Large intestine (tissue), 12 donors: Measurements from ENCODE around the gene APEX1. TPM values are rescaled to one million over a fixed set of nuclear protein-coding genes. Genes with fewer than 3 reads are reported as not detected.

Source experiments
- DNase-seq, 2 donors: peaks; one replicate each; pipeline versions ENCODE4 v3.0.0 to v3.0.0-alpha.2; 2013
- H3K27ac ChIP-seq: one replicate; pipeline ENCODE4 v1.5.1; 2013; ENCODE audit warnings: low read length
- H3K27me3 ChIP-seq: 2 replicates; pipeline ENCODE4 v1.6.1; 2013; ENCODE audit warnings: low read length; ENCODE audit not compliant: control insufficient read depth, insufficient read depth
- H3K36me3 ChIP-seq: 2 replicates; pipeline ENCODE4 v1.6.1; 2013; ENCODE audit warnings: low read length; ENCODE audit not compliant: control insufficient read depth, insufficient read depth
- H3K4me1 ChIP-seq: one replicate; pipeline ENCODE4 v1.6.1; 2013; ENCODE audit warnings: low read length; ENCODE audit not compliant: control insufficient read depth, insufficient read depth
- H3K4me3 ChIP-seq: one replicate; pipeline ENCODE4 v1.5.1; 2013; ENCODE audit warnings: low read length
- H3K9me3 ChIP-seq: one replicate; pipeline ENCODE4 v1.6.1; 2013; ENCODE audit warnings: mild to moderate bottlenecking, low read depth, low read length, moderate library complexity; ENCODE audit not compliant: control insufficient read depth
- WGBS: methylation state at CpG from one replicate; pipeline ENCODE4 v1.1.5; 2013; ENCODE audit warnings: low lambda C conversion rate; ENCODE audit not compliant: insufficient coverage; 5-methylcytosine and 5-hydroxymethylcytosine counted together
- long read RNA-seq, 11 donors: transcript quantifications; one replicate each; lab custom pipeline, GENCODE V29; 2026
- polyA plus RNA-seq: library from polyadenylated mRNA; unstranded; fragments of 120-200 nt; gene quantifications from one replicate; pipeline ENCODE4 v1.2.1, GENCODE V29; 2013

Gene APEX1
- 218 TPM for polyA plus RNA-seq
- long read RNA-seq, donor 1, transcript APEX1-210 (5 exons, 1,437 nt): minor isoform, 5 of 60 reads
- long read RNA-seq, donor 1, transcript APEX1-216 (3 exons, 1,803 nt): minor isoform, 10 of 60 reads
- long read RNA-seq, donor 1, transcript APEX1-201 (5 exons, 1,484 nt): major isoform, 35 of 60 reads
- long read RNA-seq, donor 1, transcript APEX1-205 (4 exons, 1,603 nt): minor isoform, 6 of 60 reads
- long read RNA-seq, donor 1, partial matches to known transcripts: 0 of 60 reads
- long read RNA-seq, donor 1, other reads (novel, unspliced or antisense): 0 of 60 reads
- long read RNA-seq, donor 2, transcript APEX1-201 (5 exons, 1,484 nt): major isoform, 69 of 117 reads
- long read RNA-seq, donor 2, transcript APEX1-216 (3 exons, 1,803 nt): minor isoform, 6 of 117 reads
- long read RNA-seq, donor 2, transcript APEX1-210 (5 exons, 1,437 nt): minor isoform, 20 of 117 reads
- long read RNA-seq, donor 2, transcript APEX1-205 (4 exons, 1,603 nt): minor isoform, 12 of 117 reads
- long read RNA-seq, donor 2, partial matches to known transcripts: 5 of 117 reads
- long read RNA-seq, donor 2, other reads (novel, unspliced or antisense): 0 of 117 reads
- long read RNA-seq, donor 3: 0 reads
- long read RNA-seq, donor 4, transcript APEX1-201 (5 exons, 1,484 nt): major isoform, 6 of 12 reads
- long read RNA-seq, donor 4, partial matches to known transcripts: 0 of 12 reads
- long read RNA-seq, donor 4, other reads (novel, unspliced or antisense): 0 of 12 reads
- long read RNA-seq, donor 5, transcript APEX1-210 (5 exons, 1,437 nt): minor isoform, 11 of 48 reads
- long read RNA-seq, donor 5, transcript APEX1-201 (5 exons, 1,484 nt): major isoform, 19 of 48 reads
- long read RNA-seq, donor 5, transcript APEX1-205 (4 exons, 1,603 nt): minor isoform, 5 of 48 reads
- long read RNA-seq, donor 5, partial matches to known transcripts: 0 of 48 reads
- long read RNA-seq, donor 5, other reads (novel, unspliced or antisense): 0 of 48 reads
- long read RNA-seq, donor 6, transcript APEX1-205 (4 exons, 1,603 nt): minor isoform, 12 of 108 reads
- long read RNA-seq, donor 6, transcript APEX1-216 (3 exons, 1,803 nt): minor isoform, 9 of 108 reads
- long read RNA-seq, donor 6, transcript APEX1-201 (5 exons, 1,484 nt): major isoform, 48 of 108 reads
- long read RNA-seq, donor 6, transcript APEX1-210 (5 exons, 1,437 nt): minor isoform, 19 of 108 reads
- long read RNA-seq, donor 6, partial matches to known transcripts: 13 of 108 reads
- long read RNA-seq, donor 6, other reads (novel, unspliced or antisense): 0 of 108 reads
- long read RNA-seq, donor 7, transcript APEX1-210 (5 exons, 1,437 nt): minor isoform, 10 of 66 reads
- long read RNA-seq, donor 7, transcript APEX1-201 (5 exons, 1,484 nt): major isoform, 21 of 66 reads
- long read RNA-seq, donor 7, transcript APEX1-216 (3 exons, 1,803 nt): minor isoform, 5 of 66 reads
- long read RNA-seq, donor 7, transcript APEX1-205 (4 exons, 1,603 nt): minor isoform, 7 of 66 reads
- long read RNA-seq, donor 7, partial matches to known transcripts: 21 of 66 reads
- long read RNA-seq, donor 7, other reads (novel, unspliced or antisense): 0 of 66 reads
- long read RNA-seq, donor 8, transcript APEX1-216 (3 exons, 1,803 nt): minor isoform, 6 of 154 reads
- long read RNA-seq, donor 8, transcript APEX1-205 (4 exons, 1,603 nt): minor isoform, 18 of 154 reads
- long read RNA-seq, donor 8, transcript APEX1-201 (5 exons, 1,484 nt): major isoform, 55 of 154 reads
- long read RNA-seq, donor 8, transcript APEX1-210 (5 exons, 1,437 nt): minor isoform, 8 of 154 reads
- long read RNA-seq, donor 8, partial matches to known transcripts: 61 of 154 reads
- long read RNA-seq, donor 8, other reads (novel, unspliced or antisense): 0 of 154 reads
- long read RNA-seq, donor 9, transcript APEX1-205 (4 exons, 1,603 nt): minor isoform, 18 of 143 reads
- long read RNA-seq, donor 9, transcript APEX1-202 (5 exons, 1,387 nt): minor isoform, 5 of 143 reads
- long read RNA-seq, donor 9, transcript APEX1-210 (5 exons, 1,437 nt): minor isoform, 17 of 143 reads
- long read RNA-seq, donor 9, transcript APEX1-201 (5 exons, 1,484 nt): major isoform, 63 of 143 reads
- long read RNA-seq, donor 9, partial matches to known transcripts: 36 of 143 reads
- long read RNA-seq, donor 9, other reads (novel, unspliced or antisense): 0 of 143 reads
- long read RNA-seq, donor 10, transcript APEX1-205 (4 exons, 1,603 nt): minor isoform, 14 of 114 reads
- long read RNA-seq, donor 10, transcript APEX1-210 (5 exons, 1,437 nt): minor isoform, 9 of 114 reads
- long read RNA-seq, donor 10, transcript APEX1-201 (5 exons, 1,484 nt): major isoform, 66 of 114 reads
- long read RNA-seq, donor 10, partial matches to known transcripts: 14 of 114 reads
- long read RNA-seq, donor 10, other reads (novel, unspliced or antisense): 0 of 114 reads
- long read RNA-seq, donor 11, transcript APEX1-205 (4 exons, 1,603 nt): minor isoform, 8 of 77 reads
- long read RNA-seq, donor 11, transcript APEX1-201 (5 exons, 1,484 nt): major isoform, 36 of 77 reads
- long read RNA-seq, donor 11, transcript APEX1-216 (3 exons, 1,803 nt): minor isoform, 7 of 77 reads
- long read RNA-seq, donor 11, transcript APEX1-210 (5 exons, 1,437 nt): minor isoform, 12 of 77 reads
- long read RNA-seq, donor 11, partial matches to known transcripts: 8 of 77 reads
- long read RNA-seq, donor 11, other reads (novel, unspliced or antisense): 0 of 77 reads

- Histone ChIP-seq H3K27me3 (no peaks in the 10 kb centered on the region), H3K27ac (peak within 1 kb of the TSS; percentile 94), H3K36me3 (peaks cover 57% of the 10 kb centered on the region), H3K9me3 (no peaks in the 10 kb centered on the region), H3K4me3 (peak within 1 kb of the TSS; percentile 74), H3K4me1 (peaks cover 6% of the 10 kb centered on the region)
- no CpG with 5 or more reads among the region's 56 CpGs for WGBS
- peak; percentile 99 for DNase-seq
Observed at GRCh38 chr14:20454516-20455354, at the start of gene APEX1, which contains the start of gene OSGEP. Gene APEX1, plus strand, starts transcription at chr14:20455226. Its CDS starts 420 bp downstream, at chr14:20455646. Gene OSGEP, minus strand, starts transcription at chr14:20454812. Its CDS starts 129 bp downstream, at chr14:20454683.

GRCh38 chr14:20409226-20409625, 45.8 kb upstream of the APEX1 start:
- H3K9me3 ChIP-seq: no peaks in the 10 kb centered on the region
- H3K4me1 ChIP-seq: peaks cover 35% of the 10 kb centered on the region
- 100% methylated on average over 1 of the region's 2 CpGs for WGBS
- DNase-seq: no peak
- peaks cover 40% of the 10 kb centered on the region for H3K36me3 ChIP-seq
- H3K4me3 ChIP-seq: no peak overlapping the region
- no peaks in the 10 kb centered on the region for H3K27me3 ChIP-seq
- peak overlapping the region; percentile 82 for H3K27ac ChIP-seq

- Histone ChIP-seq H3K4me3 (peak overlapping the region; percentile 96), H3K27ac (peak overlapping the region; percentile 100), H3K27me3 (no peaks in the 10 kb centered on the region), H3K4me1 (peaks cover 45% of the 10 kb centered on the region), H3K9me3 (no peaks in the 10 kb centered on the region), H3K36me3 (peaks cover 11% of the 10 kb centered on the region)
- WGBS: no CpG with 5 or more reads among the region's 7 CpGs
- DNase-seq: peak in 1 of 2 donors; percentile 78
Observed at GRCh38 chr14:20412411-20412810, 42.6 kb upstream of the APEX1 start.

GRCh38 chr14:20412876-20413743, 41.9 kb upstream of the APEX1 start, which contains the start of gene TEP1:
Gene TEP1, minus strand, starts transcription at chr14:20413501. Its CDS starts 5,062 bp downstream, at chr14:20408439.
- WGBS: 0% methylated on average over 1 of the region's 43 CpGs
- peak; percentile 83 to 93 for DNase-seq

GRCh38 chr14:20413744-20414082, 41.3 kb upstream of the APEX1 start:
- Histone ChIP-seq H3K27ac (peak overlapping the region; percentile 100), H3K36me3 (no peaks in the 10 kb centered on the region), H3K27me3 (no peaks in the 10 kb centered on the region), H3K4me3 (peak overlapping the region; percentile 96), H3K4me1 (peaks cover 46% of the 10 kb centered on the region), H3K9me3 (no peaks in the 10 kb centered on the region)
- DNase-seq: no peak
- WGBS: 0% methylated on average over 3 of the region's 9 CpGs

More at GRCh38 chr14:20412876-20413743, 41.9 kb upstream of the APEX1 start, which contains the start of gene TEP1:
- Histone ChIP-seq H3K9me3 (no peaks in the 10 kb centered on the region), H3K4me3 (peak within 1 kb of the TSS; percentile 96), H3K4me1 (peaks cover 45% of the 10 kb centered on the region), H3K36me3 (peaks cover 4% of the 10 kb centered on the region), H3K27me3 (no peaks in the 10 kb centered on the region), H3K27ac (peak within 1 kb of the TSS; percentile 100)

GRCh38 chr14:20415782-20416206, 39.2 kb upstream of the APEX1 start:
- Histone ChIP-seq H3K27me3 (no peaks in the 10 kb centered on the region), H3K4me1 (peaks cover 55% of the 10 kb centered on the region), H3K4me3 (no peak overlapping the region), H3K9me3 (no peaks in the 10 kb centered on the region), H3K27ac (peak overlapping the region; percentile 91), H3K36me3 (no peaks in the 10 kb centered on the region)
- DNase-seq: peak in 1 of 2 donors; percentile 66
- WGBS: 57% methylated on average over 1 of the region's 3 CpGs

GRCh38 chr14:20416223-20416622, 38.8 kb upstream of the APEX1 start:
- Histone ChIP-seq H3K27me3 (no peaks in the 10 kb centered on the region), H3K9me3 (no peaks in the 10 kb centered on the region), H3K36me3 (no peaks in the 10 kb centered on the region), H3K4me3 (no peak overlapping the region), H3K4me1 (peaks cover 55% of the 10 kb centered on the region), H3K27ac (peak overlapping the region; percentile 91)
- no CpG with 5 or more reads among the region's 2 CpGs for WGBS
- DNase-seq: peak; percentile 54 to 83
